Urinary bladder (tissue), 4 donors: Measurements from ENCODE around the gene ATP13A3. TPM values are rescaled to one million over a fixed set of nuclear protein-coding genes. Genes with fewer than 3 reads are reported as not detected.

Experiments
- DNase-seq: peaks from one replicate; pipeline ENCODE4 v3.0.0-alpha.2; 2015; ENCODE audit errors: extremely low spot score
- H3K27ac ChIP-seq: one replicate; pipeline ENCODE4 v1.5.1; 2013; ENCODE audit warnings: low read depth, mild to moderate bottlenecking, moderate library complexity
- H3K36me3 ChIP-seq: one replicate; pipeline ENCODE4 v1.6.1; 2013; ENCODE audit warnings: mild to moderate bottlenecking, moderate library complexity; ENCODE audit not compliant: insufficient read depth
- H3K4me1 ChIP-seq: one replicate; pipeline ENCODE4 v1.6.1; 2013; ENCODE audit warnings: mild to moderate bottlenecking, moderate library complexity; ENCODE audit not compliant: insufficient read depth
- H3K4me3 ChIP-seq: one replicate; pipeline ENCODE4 v1.5.1; 2013; ENCODE audit warnings: low read depth, low read length
- whole genome bisulfite sequencing: extraction: QIAGEN DNeasy Blood & Tissue Kit; methylation state at CpG from one replicate; pipeline ENCODE4 v1.1.7; 2013; 5-methylcytosine and 5-hydroxymethylcytosine counted together
- polyA plus RNA-seq: library from polyadenylated mRNA; stranded (reverse); fragments of 200-250 nt; gene quantifications from one replicate; pipeline ENCODE4 v1.2.3, GENCODE V29; 2013
- total RNA-seq: library from RNA; depleted of rRNA; stranded (reverse); fragments of >200 nt; gene quantifications from one replicate; pipeline ENCODE4 v1.2.3, GENCODE V29; 2014
- donor health status: healthy with polysubstance abuse.
- donor health status: healthy.

The ATP13A3 gene
- total and polyA plus RNA-seq, 2 donors: 20.3 to 111 TPM

- H3K27ac ChIP-seq: no peak overlapping the region
- peaks cover 2% of the 10 kb centered on the region for H3K36me3 ChIP-seq
- no peaks in the 10 kb centered on the region for H3K4me1 ChIP-seq
- DNase-seq: no peak
- H3K4me3 ChIP-seq: no peak overlapping the region
- WGBS: 96% methylated on average over 2 of the region's 2 CpGs
Measured at GRCh38 chr3:194462936-194463335, 23.9 kb downstream of the ATP13A3 start.

- 93% methylated on average over 5 of the region's 5 CpGs for WGBS
- no peaks in the 10 kb centered on the region for H3K4me1 ChIP-seq
- no peak for DNase-seq
- no peak overlapping the region for H3K27ac ChIP-seq
- peaks cover 2% of the 10 kb centered on the region for H3K36me3 ChIP-seq
- no peak overlapping the region for H3K4me3 ChIP-seq
Measured at GRCh38 chr3:194460566-194460965, 26.2 kb downstream of the ATP13A3 start.

- no peak for DNase-seq
- Histone ChIP-seq H3K36me3 (peaks cover 2% of the 10 kb centered on the region), H3K4me1 (no peaks in the 10 kb centered on the region), H3K27ac (no peak overlapping the region), H3K4me3 (no peak overlapping the region)
- 95% methylated on average over 5 of the region's 5 CpGs for WGBS
Measured at GRCh38 chr3:194458131-194458530, 28.7 kb downstream of the ATP13A3 start.

- no peaks in the 10 kb centered on the region for H3K4me1 ChIP-seq
- DNase-seq: no peak
- H3K4me3 ChIP-seq: no peak overlapping the region
- H3K27ac ChIP-seq: no peak overlapping the region
- 99% methylated on average over 1 of the region's 1 CpG for WGBS
- H3K36me3 ChIP-seq: peaks cover 2% of the 10 kb centered on the region
Measured at GRCh38 chr3:194455481-194455880, 31.3 kb downstream of the ATP13A3 start.

GRCh38 chr3:194450341-194450740, 36.5 kb downstream of the ATP13A3 start:
- H3K4me3 ChIP-seq: no peak overlapping the region
- no peaks in the 10 kb centered on the region for H3K4me1 ChIP-seq
- DNase-seq: no peak
- no peak overlapping the region for H3K27ac ChIP-seq
- 91% methylated on average over 5 of the region's 5 CpGs for WGBS
- H3K36me3 ChIP-seq: no peaks in the 10 kb centered on the region

- Histone ChIP-seq H3K4me1 (no peaks in the 10 kb centered on the region), H3K4me3 (no peak overlapping the region), H3K36me3 (no peaks in the 10 kb centered on the region), H3K27ac (no peak overlapping the region)
- DNase-seq: no peak
- WGBS: 93% methylated on average over 3 of the region's 3 CpGs
Measured at GRCh38 chr3:194449913-194450312, 36.9 kb downstream of the ATP13A3 start.

- no peak for DNase-seq
- Histone ChIP-seq H3K27ac (no peak overlapping the region), H3K4me1 (no peaks in the 10 kb centered on the region), H3K4me3 (no peak overlapping the region), H3K36me3 (no peaks in the 10 kb centered on the region)
- 99% methylated on average over 1 of the region's 1 CpG for WGBS
Measured at GRCh38 chr3:194447657-194448056, 39.1 kb downstream of the ATP13A3 start.

GRCh38 chr3:194447161-194447560, 39.6 kb downstream of the ATP13A3 start:
- DNase-seq: no peak
- H3K4me1 ChIP-seq: no peaks in the 10 kb centered on the region
- no peaks in the 10 kb centered on the region for H3K36me3 ChIP-seq
- H3K27ac ChIP-seq: no peak overlapping the region
- 86% methylated on average over 6 of the region's 6 CpGs for WGBS
- H3K4me3 ChIP-seq: no peak overlapping the region

GRCh38 chr3:194446754-194447153, 40.0 kb downstream of the ATP13A3 start:
- no peaks in the 10 kb centered on the region for H3K4me1 ChIP-seq
- no peak for DNase-seq
- H3K4me3 ChIP-seq: no peak overlapping the region
- WGBS: 79% methylated on average over 4 of the region's 4 CpGs
- no peak overlapping the region for H3K27ac ChIP-seq
- peaks cover 1% of the 10 kb centered on the region for H3K36me3 ChIP-seq

GRCh38 chr3:194446172-194446571, 40.6 kb downstream of the ATP13A3 start:
- Histone ChIP-seq H3K27ac (no peak overlapping the region), H3K36me3 (peaks cover 1% of the 10 kb centered on the region), H3K4me1 (no peaks in the 10 kb centered on the region), H3K4me3 (no peak overlapping the region)
- 92% methylated on average over 13 of the region's 13 CpGs for WGBS
- no peak for DNase-seq

GRCh38 chr3:194443901-194444300, 42.9 kb downstream of the ATP13A3 start:
- Histone ChIP-seq H3K4me1 (no peaks in the 10 kb centered on the region), H3K36me3 (peaks cover 1% of the 10 kb centered on the region), H3K4me3 (no peak overlapping the region), H3K27ac (no peak overlapping the region)
- DNase-seq: no peak
- WGBS: 92% methylated on average over 2 of the region's 2 CpGs

- Histone ChIP-seq H3K4me3 (no peak overlapping the region), H3K27ac (no peak overlapping the region), H3K36me3 (peaks cover 6% of the 10 kb centered on the region), H3K4me1 (no peaks in the 10 kb centered on the region)
- no peak for DNase-seq
- 63% methylated on average over 2 of the region's 2 CpGs for WGBS
Measured at GRCh38 chr3:194440756-194441155, 46.0 kb downstream of the ATP13A3 start.

- Histone ChIP-seq H3K4me3 (no peak overlapping the region), H3K36me3 (peaks cover 8% of the 10 kb centered on the region), H3K27ac (peak overlapping the region; percentile 16), H3K4me1 (no peaks in the 10 kb centered on the region)
- WGBS: 65% methylated on average over 6 of the region's 6 CpGs
- no peak for DNase-seq
Measured at GRCh38 chr3:194439881-194440550, 46.8 kb downstream of the ATP13A3 start.

GRCh38 chr3:194434503-194434902, 52.3 kb downstream of the ATP13A3 start:
- no peak for DNase-seq
- H3K36me3 ChIP-seq: peaks cover 6% of the 10 kb centered on the region

GRCh38 chr3:194431554-194431953, 55.2 kb downstream of the ATP13A3 start:
- Histone ChIP-seq H3K4me3 (no peak overlapping the region), H3K27ac (no peak overlapping the region), H3K36me3 (peaks cover 7% of the 10 kb centered on the region), H3K4me1 (no peaks in the 10 kb centered on the region)
- 89% methylated on average over 5 of the region's 5 CpGs for WGBS
- DNase-seq: no peak

More at GRCh38 chr3:194434503-194434902, 52.3 kb downstream of the ATP13A3 start:
- no peak overlapping the region for H3K27ac ChIP-seq
- no peak overlapping the region for H3K4me3 ChIP-seq
- H3K4me1 ChIP-seq: no peaks in the 10 kb centered on the region
- 95% methylated on average over 3 of the region's 3 CpGs for WGBS
